HG02840 (cell line): ENCODE data around the gene IFT27.

Source experiments
- ATAC-seq: cut with Tn5 transposase; IDR thresholded peaks from one replicate; pipeline ENCODE4 v1.9.1; 2021; ENCODE audit warnings: mild to moderate bottlenecking, moderate library complexity, moderate number of reproducible peaks; ENCODE audit not compliant: unreplicated experiment, low FRiP score

IFT27 gene

GRCh38 chr22:36729321-36729720 lies 46.6 kb downstream of the IFT27 start:
- no peak for ATAC-seq

GRCh38 chr22:36728505-36728904 lies 47.4 kb downstream of the IFT27 start:
- no peak for ATAC-seq

GRCh38 chr22:36727927-36728488 lies 47.9 kb downstream of the IFT27 start:
- ATAC-seq = no peak

GRCh38 chr22:36727110-36727509 lies 48.8 kb downstream of the IFT27 start:
- ATAC-seq = no peak

GRCh38 chr22:36726007-36726380 lies 49.9 kb downstream of the IFT27 start:
- no peak for ATAC-seq

- ATAC-seq = no peak
These were observed 50.4 kb downstream of the IFT27 start for GRCh38 chr22:36725366-36726006.

GRCh38 chr22:36724836-36725235 lies 51.1 kb downstream of the IFT27 start:
- ATAC-seq = no peak

- no peak for ATAC-seq
These were observed 53.9 kb downstream of the IFT27 start for GRCh38 chr22:36722055-36722454.

- no peak for ATAC-seq
These were observed 60.3 kb downstream of the IFT27 start for GRCh38 chr22:36715647-36716046.

- ATAC-seq = no peak
These were observed 61.8 kb downstream of the IFT27 start for GRCh38 chr22:36714110-36714509.

GRCh38 chr22:36713436-36713835 lies 62.5 kb downstream of the IFT27 start:
- ATAC-seq = no peak
